Measurements from ENCODE around the gene BYSL.
"Not testable (repeated sequence)": the region's sequence is repeated elsewhere in the genome, so short reads cannot be mapped to it uniquely, and the experiment has no call there.

Gene BYSL

GRCh38 chr6:41942067-41942851 lies 21.0 kb downstream of the BYSL start:
- no peak for DNase-seq

GRCh38 chr6:41942882-41943281 lies 21.6 kb downstream of the BYSL start:
- DNase-seq: not testable (repeated sequence)

DNA sequence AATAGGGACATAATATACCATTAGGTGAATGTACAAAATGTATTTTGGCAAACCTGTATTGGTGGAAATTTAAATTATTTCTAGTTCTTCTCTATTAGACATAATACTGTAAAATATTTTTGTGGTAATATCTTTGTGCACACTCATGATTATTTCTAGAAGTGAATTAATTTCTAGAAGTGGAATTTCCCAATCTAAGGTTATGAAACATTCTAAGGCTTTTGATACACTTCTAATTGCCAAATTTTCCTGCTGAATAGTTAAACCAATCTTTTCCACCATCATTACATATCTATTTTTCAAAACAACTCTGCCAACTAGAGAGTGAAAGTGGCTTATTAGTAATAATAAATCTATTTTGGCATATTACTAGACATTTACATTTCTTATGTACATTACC lies 22.2 kb downstream of the BYSL start:
- DNase-seq: no peak

- DNase-seq: no peak
Measured at GRCh38 chr6:41947581-41948220, 26.4 kb downstream of the BYSL start.

DNA sequence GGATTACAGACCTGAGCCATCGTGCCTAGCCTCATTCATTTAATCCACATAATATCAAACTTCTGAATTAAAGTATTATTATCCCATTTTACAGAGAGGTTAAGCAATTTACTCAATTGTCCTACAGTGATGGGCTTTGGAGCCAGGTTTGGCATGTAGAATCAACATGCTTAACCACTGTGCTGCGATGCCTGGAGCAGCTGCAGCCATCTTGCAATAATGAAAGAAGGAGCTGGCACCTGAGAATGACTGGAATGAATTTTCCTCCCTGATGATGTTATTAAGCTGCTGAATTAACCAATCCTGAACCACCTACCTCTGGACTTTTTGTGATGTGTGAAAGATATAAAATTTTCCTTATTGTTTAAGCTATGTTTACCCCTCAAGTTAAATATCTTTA lies 33.4 kb downstream of the BYSL start:
- DNase-seq: no peak

DNA sequence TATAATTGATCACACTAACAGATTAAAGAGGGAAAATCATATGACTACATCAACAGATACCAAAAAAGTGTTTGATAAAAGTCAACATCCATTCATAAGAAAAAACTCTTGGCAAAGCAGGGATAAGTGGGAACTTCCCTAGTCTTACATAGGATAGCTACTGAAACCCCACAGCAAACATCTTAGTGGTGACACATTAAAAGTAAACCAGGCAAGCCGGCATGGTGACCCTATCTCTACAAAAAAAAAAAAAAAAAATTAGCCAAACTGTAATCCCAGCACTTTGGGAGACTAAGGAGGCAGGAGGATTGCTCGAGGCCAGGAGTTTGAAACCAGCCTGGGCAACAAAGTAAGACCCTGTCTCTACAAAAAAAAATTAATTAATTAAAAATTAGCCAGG lies 34.1 kb downstream of the BYSL start:
- no peak for DNase-seq

GRCh38 chr6:41957117-41957516 lies 35.8 kb downstream of the BYSL start:
- no peak for DNase-seq

- no peak for DNase-seq
Measured at GRCh38 chr6:41958022-41958856, 36.9 kb downstream of the BYSL start.

GRCh38 chr6:41960028-41960427 lies 38.7 kb downstream of the BYSL start:
- no peak for DNase-seq

DNA sequence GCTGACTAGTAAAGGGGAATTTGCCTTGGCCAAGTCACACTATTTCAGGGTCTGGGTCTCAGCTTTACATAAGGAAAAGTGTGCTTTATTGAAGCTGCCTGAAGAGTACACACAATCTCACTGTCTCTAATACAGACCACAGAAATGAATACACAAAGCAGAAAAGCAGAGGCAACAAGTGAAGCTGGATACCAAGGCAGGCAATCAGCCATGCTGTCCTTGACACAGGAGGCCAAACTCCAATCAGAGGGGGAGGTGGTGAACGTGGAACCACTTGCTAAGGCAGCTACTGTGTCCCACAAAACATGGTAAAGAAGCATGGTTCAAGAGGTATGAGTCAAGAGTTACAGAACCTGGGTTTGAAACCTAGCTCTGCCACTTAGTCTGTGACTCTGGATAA lies 42.1 kb downstream of the BYSL start:
- DNase-seq: no peak

DNA sequence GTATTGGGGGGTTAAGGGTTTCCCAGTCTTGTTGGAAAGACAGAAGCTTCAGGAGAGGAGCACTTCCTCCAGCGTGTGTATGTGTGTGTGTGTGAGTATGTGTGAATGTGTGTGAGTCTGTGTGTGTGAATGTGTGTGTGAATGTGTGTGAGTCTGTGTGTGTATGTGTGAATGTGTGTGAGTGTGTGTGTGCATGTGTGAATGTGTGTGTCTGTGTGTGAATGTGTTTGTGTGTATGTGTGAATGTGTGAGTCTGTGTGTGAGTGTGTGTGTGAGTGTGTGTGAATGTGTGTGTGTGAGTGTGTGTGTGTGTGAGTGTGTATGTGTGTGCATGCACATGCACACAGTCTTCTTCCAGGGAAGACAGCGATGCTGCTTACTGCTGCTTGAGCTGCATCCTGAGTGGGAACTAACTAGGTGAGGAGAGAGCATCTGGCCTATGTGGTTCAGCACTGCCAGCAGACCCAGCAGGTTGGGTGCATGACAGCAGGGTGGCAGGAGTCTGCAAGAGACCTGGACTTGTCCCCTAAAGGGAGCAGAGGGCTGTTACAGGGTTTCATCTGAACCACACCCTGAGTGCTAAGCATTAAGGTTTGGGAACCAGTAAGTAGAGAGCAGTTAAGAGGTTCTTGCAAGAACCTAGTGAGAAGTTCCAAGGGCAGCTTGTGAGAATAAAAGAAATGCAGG lies 43.0 kb downstream of the BYSL start:
- no peak for DNase-seq

DNA sequence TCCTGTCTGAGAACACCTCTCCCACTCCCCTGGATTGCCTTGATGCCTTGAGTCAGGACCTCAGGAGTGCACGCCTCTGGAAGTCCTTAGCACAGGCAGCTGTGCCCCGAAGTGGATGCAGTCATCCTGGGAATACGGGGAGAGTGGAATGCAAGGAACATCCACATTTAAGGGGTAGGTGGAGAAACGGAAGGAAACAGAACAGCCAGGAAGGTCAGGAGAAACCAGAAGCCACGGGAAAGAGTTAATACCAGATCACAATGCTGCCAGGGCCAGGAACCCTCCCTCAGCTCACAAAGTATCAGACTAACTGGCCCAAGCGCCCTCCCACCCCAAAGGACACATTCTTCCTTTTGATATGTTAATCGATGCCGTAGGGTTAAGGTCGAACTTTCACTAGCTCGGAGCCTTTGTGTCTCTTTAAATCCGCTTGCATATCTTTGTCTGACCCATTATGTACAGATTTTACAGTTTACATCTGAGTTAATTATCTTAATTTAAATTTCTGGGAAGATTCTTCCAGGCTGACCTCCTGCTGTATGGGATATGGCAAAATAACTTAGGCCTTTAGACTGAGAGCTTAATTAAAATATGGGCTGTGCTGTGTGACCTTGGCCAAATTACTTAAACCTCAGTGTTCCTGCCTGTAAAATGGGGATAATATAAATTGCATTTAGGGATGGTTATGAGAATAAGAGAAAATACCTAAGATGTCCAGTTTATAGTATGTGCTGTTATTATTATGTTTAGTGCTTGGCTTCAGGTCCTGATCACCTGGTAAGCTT lies 44.3 kb downstream of the BYSL start:
- DNase-seq: no peak

DNA sequence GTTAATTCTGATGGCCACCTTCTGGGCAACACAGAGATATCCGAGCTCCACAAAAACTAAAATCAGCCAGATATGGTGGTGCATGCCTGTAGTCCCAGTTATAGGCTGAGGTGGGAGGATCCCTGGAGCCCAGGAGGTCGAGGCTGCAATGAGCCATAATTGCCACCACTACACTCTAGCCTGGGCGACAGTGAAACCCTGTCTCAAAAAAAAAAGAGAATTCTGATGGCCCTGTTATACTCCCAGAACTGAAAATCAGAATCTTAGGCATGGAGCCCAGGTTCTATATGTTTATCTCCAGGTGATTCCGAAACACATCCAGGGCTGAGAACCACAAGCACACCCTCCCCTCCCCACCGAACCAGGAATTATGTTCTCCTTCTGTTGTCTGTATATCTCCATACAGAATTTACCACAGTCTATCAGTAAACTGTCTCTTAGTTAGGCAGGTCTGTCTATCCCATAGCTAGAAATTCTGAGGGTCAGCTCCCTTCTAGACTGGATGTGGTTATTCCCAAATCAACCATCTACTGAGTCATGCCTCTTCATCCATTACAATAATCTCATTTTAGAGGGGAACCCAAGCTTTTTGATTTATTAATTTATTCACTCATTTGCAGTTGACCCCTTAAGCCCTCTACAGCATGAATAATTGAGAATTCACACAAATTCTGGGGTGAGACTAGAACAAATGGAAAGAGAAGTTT lies 45.1 kb downstream of the BYSL start:
- no peak for DNase-seq

- DNase-seq: no peak
Measured at GRCh38 chr6:41966961-41967311, 45.6 kb downstream of the BYSL start.

- no peak for DNase-seq
Measured at GRCh38 chr6:41967312-41968287, 46.3 kb downstream of the BYSL start.

- no peak for DNase-seq
Measured at GRCh38 chr6:41970436-41970846, 49.1 kb downstream of the BYSL start.

- no peak for DNase-seq
Measured at GRCh38 chr6:41972826-41973225, 51.5 kb downstream of the BYSL start.

GRCh38 chr6:41974281-41974825 lies 53.1 kb downstream of the BYSL start:
- no peak for DNase-seq

- DNase-seq: no peak
Measured at GRCh38 chr6:41975276-41975675, 54.0 kb downstream of the BYSL start.

- DNase-seq: no peak
Measured at GRCh38 chr6:41976794-41977484, 55.6 kb downstream of the BYSL start.
